PFSK-1 (cell line): ENCODE data around the gene ERC1.

ENCODE experiments used
- POLR2AphosphoS5 ChIP-seq: IDR thresholded peaks from 2 replicates; pipeline ENCODE4 v1.6.1; 2012; ENCODE audit warnings: low read depth, mild to moderate bottlenecking, control low read depth, low read length, moderate library complexity
- TAF1 ChIP-seq: IDR thresholded peaks from 2 replicates; pipeline ENCODE4 v1.6.1; 2012; ENCODE audit warnings: low read length, control low read depth, borderline replicate concordance; ENCODE audit not compliant: insufficient read depth

DNA sequence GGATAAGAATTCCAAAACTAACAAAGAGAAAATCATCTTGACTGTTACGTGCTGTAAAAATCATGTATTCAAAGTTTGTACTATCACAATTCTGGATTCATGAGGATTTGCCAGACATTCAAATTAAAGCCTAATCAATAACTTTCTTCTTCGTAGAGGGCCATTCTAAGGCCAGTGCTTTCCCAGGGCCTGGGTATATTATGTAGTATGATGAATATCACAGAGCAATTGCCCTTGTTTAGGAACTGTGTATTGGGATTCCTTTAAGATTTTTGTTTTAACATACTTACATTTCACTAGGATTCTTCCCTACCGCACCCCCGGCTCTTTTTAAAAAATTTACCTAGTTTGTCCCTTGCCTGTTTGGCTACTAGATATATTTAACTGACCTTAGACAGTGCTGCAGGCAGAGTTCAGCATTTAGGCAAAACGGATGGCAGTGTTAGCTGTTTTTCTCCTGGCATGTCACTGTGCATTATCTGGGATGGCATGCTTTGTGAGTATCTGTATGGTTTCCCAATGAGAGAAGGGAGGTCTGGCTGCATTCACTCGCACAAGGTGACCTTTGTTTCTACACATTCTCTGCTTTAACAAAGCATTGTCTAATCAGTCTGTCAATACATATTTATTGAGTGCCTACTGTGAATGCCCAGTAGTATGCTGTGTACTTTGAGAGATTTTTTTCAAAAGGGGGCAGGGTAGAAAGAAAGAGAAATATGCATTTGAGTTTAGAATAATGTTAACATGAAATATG, 63.3 kb downstream of the ERC1 start:
- TF ChIP-seq POLR2AphosphoS5 (no peak), TAF1 (no peak)
